AML-193 (cell line): ENCODE data around the gene TMEM115.
"Not testable (repeated sequence)": the region's sequence is repeated elsewhere in the genome, so short reads cannot be mapped to it uniquely, and the experiment has no call there.

Experiments used
- DNase-seq, 2 experiments: peaks; one replicate each; lab custom pipeline; 2025; lab: John Stamatoyannopoulos, UW

Gene TMEM115

DNA sequence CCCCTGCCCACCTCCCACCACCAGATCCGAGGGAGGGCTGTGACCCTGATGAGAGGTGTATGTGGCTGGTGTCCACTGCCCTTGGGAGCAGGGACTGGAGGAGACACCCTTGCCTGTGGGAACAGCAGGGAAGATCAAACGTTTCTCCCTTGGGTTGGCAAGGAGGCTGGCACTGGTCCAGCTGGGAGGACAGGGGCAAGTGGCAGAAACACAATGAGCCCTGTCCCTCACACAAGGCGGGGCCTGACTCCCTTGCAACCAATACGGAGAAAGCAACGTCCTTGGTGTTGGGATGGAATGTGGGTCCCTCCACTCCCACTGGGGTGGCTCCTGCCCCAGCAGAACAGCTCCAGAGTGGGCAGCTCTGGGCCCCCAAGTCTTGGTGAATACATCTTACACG lies 42.0 kb downstream of the TMEM115 start:
- DNase-seq, result no peak

DNA sequence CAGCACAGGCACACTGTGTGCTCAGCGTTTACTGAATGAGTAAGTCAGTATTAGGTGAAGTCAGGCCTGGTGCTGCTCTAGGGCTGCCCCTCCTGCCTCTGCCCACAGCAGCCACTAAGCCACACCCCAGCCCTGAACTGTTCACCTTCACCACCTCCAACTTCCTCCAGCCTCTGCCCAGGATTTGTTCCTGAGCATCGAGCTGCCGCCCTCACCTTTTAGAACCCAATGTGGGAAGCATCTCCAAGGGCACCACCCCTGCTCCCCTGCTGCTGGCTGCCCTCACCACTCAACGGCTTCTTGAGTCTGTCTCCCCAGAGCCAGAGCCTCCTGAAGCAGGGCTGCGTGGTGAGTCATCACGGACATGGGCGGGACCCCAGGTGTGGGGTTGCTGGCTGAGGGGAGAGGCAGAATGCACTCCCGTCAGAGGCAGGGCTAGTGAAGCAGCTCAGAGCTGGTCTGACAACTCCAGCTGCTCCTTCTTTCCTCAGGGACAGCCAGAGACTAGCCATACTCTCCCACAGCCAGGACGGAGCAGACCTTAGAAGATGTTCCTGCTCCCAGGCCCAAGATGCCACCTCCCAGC lies 42.6 kb downstream of the TMEM115 start:
- DNase-seq, result no peak

DNA sequence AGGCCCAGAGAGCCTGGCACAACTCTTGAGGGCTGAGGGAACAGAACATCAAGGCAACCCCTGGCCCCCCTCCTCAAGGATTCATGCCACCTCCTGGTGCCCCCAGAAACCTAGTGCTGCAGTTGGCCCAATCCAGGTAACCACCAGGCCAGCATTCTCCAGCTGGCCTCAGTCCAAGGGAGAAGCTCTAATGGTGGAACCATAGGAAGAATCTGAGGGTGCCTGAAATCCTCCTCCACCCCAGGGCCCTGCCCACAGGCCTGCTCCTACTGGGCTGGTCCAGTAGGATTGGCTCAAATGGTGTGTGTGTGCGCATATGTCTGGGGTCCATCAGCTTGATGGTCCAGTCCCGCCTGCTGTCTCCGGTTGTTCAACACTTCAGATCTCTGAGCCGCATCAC lies 44.5 kb downstream of the TMEM115 start:
- no peak for DNase-seq

DNA sequence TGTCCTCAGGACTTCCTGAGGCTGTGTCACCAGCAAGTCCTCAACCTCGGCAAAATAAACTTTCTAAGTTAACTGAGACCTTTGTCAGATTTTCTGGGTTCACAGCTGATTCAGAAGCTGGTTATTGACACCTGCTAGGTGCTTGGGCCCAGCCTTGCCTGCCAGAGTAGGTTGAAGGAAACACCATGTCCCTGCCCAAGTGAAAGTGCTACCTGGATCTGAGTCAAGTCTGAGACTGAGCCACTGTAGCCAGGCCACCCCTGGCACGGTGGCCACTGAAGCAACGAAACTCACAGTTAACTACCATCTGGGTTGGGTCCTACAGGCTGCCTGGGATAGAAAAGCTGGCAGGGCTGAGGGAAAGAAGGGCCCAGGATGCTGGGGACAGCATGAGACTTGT lies 45.0 kb downstream of the TMEM115 start:
- DNase-seq, result no peak

DNA sequence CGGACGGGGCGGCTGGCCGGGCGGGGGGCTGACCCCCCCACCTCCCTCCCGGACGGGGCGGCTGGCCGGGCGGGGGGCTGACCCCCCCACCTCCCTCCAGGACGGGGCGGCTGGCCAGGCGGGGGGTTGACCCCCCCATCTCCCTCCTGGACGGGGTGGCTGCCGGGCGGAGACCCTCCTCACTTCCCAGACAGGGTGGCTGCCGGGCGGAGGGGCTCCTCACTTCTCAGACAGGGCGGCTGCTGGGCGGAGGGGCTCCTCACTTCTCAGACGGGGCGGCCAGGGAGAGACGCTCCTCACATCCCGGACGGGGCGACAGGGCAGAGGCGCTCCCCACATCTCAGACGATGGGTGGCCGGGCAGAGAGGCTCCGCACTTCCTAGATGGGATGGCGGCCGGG lies 47.3 kb downstream of the TMEM115 start:
- DNase-seq, result not testable (repeated sequence)
